Esophagus muscularis mucosa (tissue), 3 donors: ENCODE measurements around the gene PRDM15.

Experiments used
- POLR2A ChIP-seq: fragments of 450-650 bp; IDR thresholded peaks from one replicate; pipeline ENCODE4 v1.6.1; 2017; ENCODE audit warnings: antibody characterized with exemption, moderate library complexity, mild to moderate bottlenecking, low read depth
- POLR2AphosphoS5 ChIP-seq, 2 donors: sonication (generic); formaldehyde crosslinking; IDR thresholded peaks; one replicate each; pipeline ENCODE4 v1.6.1; 2017; ENCODE audit warnings: antibody characterized with exemption in 2 of 2
- TF ChIP-seq, protein P1 (sequence below), 3 experiments: fragments of 200-600 bp in 2 of 3; fragments of 450-650 bp in 1 of 3; sonication (generic) in 2 of 3; IDR thresholded peaks; one replicate each; pipeline ENCODE4 v1.5.1; 2017 to 2019; ENCODE audit warnings: antibody characterized with exemption in 3 of 3, mild to moderate bottlenecking in 2 of 3, moderate library complexity in 1 of 3

DNA sequence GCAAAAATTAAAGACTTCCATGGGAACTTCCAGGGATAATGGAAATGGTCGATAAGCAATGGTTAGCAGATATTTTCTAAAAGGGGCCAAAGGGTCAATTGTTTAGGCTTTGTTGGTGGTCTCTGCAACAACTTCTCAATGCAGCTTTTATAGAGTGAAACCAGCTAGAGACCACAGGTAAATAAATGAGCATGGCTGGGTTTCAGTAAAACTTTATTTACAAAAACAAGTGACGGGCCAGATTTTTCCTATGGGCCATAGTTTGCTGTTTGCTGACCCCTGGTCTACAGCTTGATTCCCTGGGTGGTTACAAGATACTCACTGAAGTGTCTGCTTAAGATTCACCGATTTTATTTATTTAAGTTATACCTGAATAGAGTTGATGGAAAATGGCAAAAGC, 22.6 kb upstream of the PRDM15 start:
- TF ChIP-seq, protein P1, sequence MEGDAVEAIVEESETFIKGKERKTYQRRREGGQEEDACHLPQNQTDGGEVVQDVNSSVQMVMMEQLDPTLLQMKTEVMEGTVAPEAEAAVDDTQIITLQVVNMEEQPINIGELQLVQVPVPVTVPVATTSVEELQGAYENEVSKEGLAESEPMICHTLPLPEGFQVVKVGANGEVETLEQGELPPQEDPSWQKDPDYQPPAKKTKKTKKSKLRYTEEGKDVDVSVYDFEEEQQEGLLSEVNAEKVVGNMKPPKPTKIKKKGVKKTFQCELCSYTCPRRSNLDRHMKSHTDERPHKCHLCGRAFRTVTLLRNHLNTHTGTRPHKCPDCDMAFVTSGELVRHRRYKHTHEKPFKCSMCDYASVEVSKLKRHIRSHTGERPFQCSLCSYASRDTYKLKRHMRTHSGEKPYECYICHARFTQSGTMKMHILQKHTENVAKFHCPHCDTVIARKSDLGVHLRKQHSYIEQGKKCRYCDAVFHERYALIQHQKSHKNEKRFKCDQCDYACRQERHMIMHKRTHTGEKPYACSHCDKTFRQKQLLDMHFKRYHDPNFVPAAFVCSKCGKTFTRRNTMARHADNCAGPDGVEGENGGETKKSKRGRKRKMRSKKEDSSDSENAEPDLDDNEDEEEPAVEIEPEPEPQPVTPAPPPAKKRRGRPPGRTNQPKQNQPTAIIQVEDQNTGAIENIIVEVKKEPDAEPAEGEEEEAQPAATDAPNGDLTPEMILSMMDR (IDR thresholded peaks at IDR 0.05) = no peak
- TF ChIP-seq POLR2A (no peak), POLR2AphosphoS5 (IDR thresholded peaks at IDR 0.05) (no peak)
